BLaER1 treated with 17β-estradiol and CSF1 and Interleukin-3, amounts not matched to agents 10 nM and 100 nM (cell line): ENCODE results near the gene RCBTB1.
"Not testable (repeated sequence)": the region's sequence is repeated elsewhere in the genome, so short reads cannot be mapped to it uniquely, and the experiment has no call there.

Experiments used
- H3K27ac ChIP-seq, 11 experiments: shearing (Covaris generic); formaldehyde crosslinking; 2 replicates each; pipeline ENCODE4 v1.8.1; 2022
- H3K27me3 ChIP-seq, 11 experiments: shearing (Covaris generic); formaldehyde crosslinking; 2 replicates each; pipeline ENCODE4 v1.8.1; 2022
- H3K36me3 ChIP-seq, 11 experiments: shearing (Covaris generic); formaldehyde crosslinking; 2 replicates each; pipeline ENCODE4 v1.8.1; 2022
- H3K4me1 ChIP-seq, 10 experiments: shearing (Covaris generic); formaldehyde crosslinking; 2 replicates each; pipeline ENCODE4 v1.8.1; 2022
- H3K4me2 ChIP-seq, 11 experiments: shearing (Covaris generic); formaldehyde crosslinking; 2 replicates each; pipeline ENCODE4 v1.8.1; 2022
- H3K4me3 ChIP-seq, 10 experiments: shearing (Covaris generic); formaldehyde crosslinking; 2 replicates each; pipeline ENCODE4 v1.8.1; 2022
- H3K9ac ChIP-seq, 11 experiments: shearing (Covaris generic); formaldehyde crosslinking; 2 replicates each; pipeline ENCODE4 v1.8.1; 2022
- H3K9me3 ChIP-seq, 11 experiments: shearing (Covaris generic); formaldehyde crosslinking; replicated peaks in 1 of 11; 2 replicates each; pipeline ENCODE4 v1.8.1; 2022
- H4K20me1 ChIP-seq, 11 experiments: shearing (Covaris generic); formaldehyde crosslinking; 2 replicates each; pipeline ENCODE4 v1.8.1; 2022
- Cebpa-rat ChIP-seq, 11 experiments: shearing (Covaris generic); IDR thresholded peaks; 2 replicates each; pipeline ENCODE4 v1.8.1; 2022

RCBTB1 gene

GRCh38 chr13:49502954-49503353 is 82.4 kb downstream of the RCBTB1 start:
- Histone ChIP-seq H3K27me3 (no peaks in the 10 kb centered on the region), H3K36me3 (peaks cover 34 to 91% (median 74%) of the 10 kb centered on the region in 11 experiments), H3K4me3 (no peak overlapping the region), H3K9ac (no peak overlapping the region), H3K4me2 (no peak overlapping the region), H3K4me1 (peaks cover 0 to 19% (median 4%) of the 10 kb centered on the region in 10 experiments; a peak in 7 of 20 replicates), H3K27ac (no peak overlapping the region), H4K20me1 (peaks cover 0 to 7% (median 0%) of the 10 kb centered on the region in 11 experiments; a peak in 2 of 22 replicates), H3K9me3 (peaks cover 0 to 17% (median 0%) of the 10 kb centered on the region in 11 experiments; a peak in 6 of 22 replicates)
- TF ChIP-seq Cebpa-rat (IDR thresholded peaks at IDR 0.05): no peak

- peak overlapping the region in 2 of 11 experiments; percentile 10 to 27; a peak in 1 of 22 replicates for H3K4me2 ChIP-seq
- no peak overlapping the region; a peak in 1 of 22 replicates for H3K9ac ChIP-seq
- no peak overlapping the region for H3K27ac ChIP-seq
These were observed 85.3 kb downstream of the RCBTB1 start for GRCh38 chr13:49499889-49500660.

GRCh38 chr13:49498206-49498605 is 87.2 kb downstream of the RCBTB1 start:
- H3K4me2 ChIP-seq: peak overlapping the region in 4 of 11 experiments; percentile 3 to 80 (median 45); a peak in 4 of 22 replicates
- TF ChIP-seq Cebpa-rat (IDR thresholded peaks at IDR 0.05): no peak
- H3K4me3 ChIP-seq: no peak overlapping the region
- H3K9ac ChIP-seq: no peak overlapping the region
- peaks cover 26 to 62% (median 46%) of the 10 kb centered on the region in 11 experiments; a peak in 21 of 22 replicates for H3K36me3 ChIP-seq
- H3K9me3 ChIP-seq: peaks cover 0 to 8% (median 0%) of the 10 kb centered on the region in 11 experiments; a peak in 3 of 22 replicates
- peaks cover 0 to 7% (median 0%) of the 10 kb centered on the region in 11 experiments; a peak in 2 of 22 replicates for H4K20me1 ChIP-seq
- peaks cover 24 to 54% (median 38%) of the 10 kb centered on the region in 10 experiments for H3K4me1 ChIP-seq
- H3K27me3 ChIP-seq: no peaks in the 10 kb centered on the region
- H3K27ac ChIP-seq: no peak overlapping the region

More at GRCh38 chr13:49499889-49500660, 85.3 kb downstream of the RCBTB1 start:
- Histone ChIP-seq H3K27me3 (no peaks in the 10 kb centered on the region), H3K4me3 (no peak overlapping the region), H3K36me3 (peaks cover 31 to 72% (median 57%) of the 10 kb centered on the region in 11 experiments; a peak in 21 of 22 replicates), H3K4me1 (peaks cover 9 to 36% (median 22%) of the 10 kb centered on the region in 10 experiments; a peak in 17 of 20 replicates), H3K9me3 (peaks cover 0 to 17% (median 0%) of the 10 kb centered on the region in 11 experiments; a peak in 6 of 22 replicates), H4K20me1 (peaks cover 0 to 7% (median 0%) of the 10 kb centered on the region in 11 experiments; a peak in 2 of 22 replicates)
- no peak for TF ChIP-seq Cebpa-rat (IDR thresholded peaks at IDR 0.05)

- H3K9me3 ChIP-seq: no peaks in the 10 kb centered on the region
- H3K4me1 ChIP-seq: peaks cover 25 to 55% (median 39%) of the 10 kb centered on the region in 10 experiments
- peaks cover 0 to 7% (median 0%) of the 10 kb centered on the region in 11 experiments; a peak in 2 of 22 replicates for H4K20me1 ChIP-seq
- peaks cover 26 to 59% (median 37%) of the 10 kb centered on the region in 11 experiments; a peak in 21 of 22 replicates for H3K36me3 ChIP-seq
- H3K4me2 ChIP-seq: peak overlapping the region; percentile 79 to 98 (median 93); a peak in 21 of 22 replicates
- peak overlapping the region in 3 of 11 experiments; percentile 1 to 93 (median 91); a peak in 2 of 22 replicates for H3K9ac ChIP-seq
- no peaks in the 10 kb centered on the region for H3K27me3 ChIP-seq
- TF ChIP-seq Cebpa-rat (IDR thresholded peaks at IDR 0.05): no peak
- peak overlapping the region in 3 of 10 experiments; percentile 70 to 79 (median 77); a peak in 4 of 20 replicates for H3K4me3 ChIP-seq
- peak overlapping the region in 2 of 11 experiments; percentile 94 to 96; a peak in 1 of 22 replicates for H3K27ac ChIP-seq
These were observed 88.1 kb downstream of the RCBTB1 start for GRCh38 chr13:49497272-49497671.

- Histone ChIP-seq H3K4me2 (peak overlapping the region; percentile 79 to 98 (median 93)), H3K4me1 (peaks cover 25 to 55% (median 39%) of the 10 kb centered on the region in 10 experiments), H3K4me3 (peak overlapping the region; percentile 66 to 80 (median 75); a peak in 19 of 20 replicates), H3K9ac (peak overlapping the region in 10 of 11 experiments; percentile 89 to 94 (median 91); a peak in 18 of 22 replicates), H3K36me3 (peaks cover 24 to 56% (median 37%) of the 10 kb centered on the region in 11 experiments; a peak in 21 of 22 replicates), H3K27ac (peak overlapping the region in 10 of 11 experiments; percentile 85 to 96 (median 94); a peak in 18 of 22 replicates)
- not testable (repeated sequence) for H3K27me3 ChIP-seq, H4K20me1 ChIP-seq, H3K9me3 ChIP-seq
These were observed 88.5 kb downstream of the RCBTB1 start for GRCh38 chr13:49496837-49497236.

GRCh38 chr13:49495783-49496762 is 89.3 kb downstream of the RCBTB1 start, which contains the start of gene PHF11:
TSS of gene PHF11 (plus strand) at chr13:49495953. CDS start at chr13:49496002, 49 bp downstream.
- Histone ChIP-seq H4K20me1 (peaks cover 0 to 7% (median 0%) of the 10 kb centered on the region in 11 experiments; a peak in 2 of 22 replicates), H3K4me2 (peak within 1 kb of the TSS; percentile 79 to 98 (median 93)), H3K9ac (peak within 1 kb of the TSS; percentile 89 to 96 (median 91)), H3K27me3 (no peaks in the 10 kb centered on the region), H3K4me3 (peak within 1 kb of the TSS; percentile 66 to 80 (median 75)), H3K36me3 (peaks cover 17 to 56% (median 39%) of the 10 kb centered on the region in 11 experiments; a peak in 21 of 22 replicates), H3K27ac (peak within 1 kb of the TSS; percentile 85 to 96 (median 93)), H3K9me3 (no peaks in the 10 kb centered on the region), H3K4me1 (peaks cover 25 to 55% (median 39%) of the 10 kb centered on the region in 10 experiments)
- no peak for TF ChIP-seq Cebpa-rat (IDR thresholded peaks at IDR 0.05)

- Histone ChIP-seq H3K9ac (peak overlapping the region; percentile 89 to 96 (median 91)), H3K4me2 (peak overlapping the region; percentile 74 to 97 (median 84)), H4K20me1 (peaks cover 0 to 7% (median 0%) of the 10 kb centered on the region in 11 experiments; a peak in 2 of 22 replicates), H3K27me3 (no peaks in the 10 kb centered on the region), H3K36me3 (peaks cover 8 to 50% (median 36%) of the 10 kb centered on the region in 11 experiments; a peak in 20 of 22 replicates), H3K9me3 (no peaks in the 10 kb centered on the region), H3K4me1 (peaks cover 25 to 52% (median 39%) of the 10 kb centered on the region in 10 experiments), H3K4me3 (peak overlapping the region; percentile 66 to 80 (median 75)), H3K27ac (peak overlapping the region; percentile 85 to 96 (median 93); a peak in 21 of 22 replicates)
- no peak for TF ChIP-seq Cebpa-rat (IDR thresholded peaks at IDR 0.05)
These were observed 90.7 kb downstream of the RCBTB1 start for GRCh38 chr13:49494645-49495044.

GRCh38 chr13:49488563-49488962 is 96.8 kb downstream of the RCBTB1 start:
- H3K36me3 ChIP-seq: peaks cover 43 to 87% (median 71%) of the 10 kb centered on the region in 11 experiments
- H3K4me2 ChIP-seq: no peak overlapping the region
- no peak for TF ChIP-seq Cebpa-rat (IDR thresholded peaks at IDR 0.05)
- no peak overlapping the region for H3K27ac ChIP-seq
- H3K9ac ChIP-seq: no peak overlapping the region
- no peaks in the 10 kb centered on the region for H3K9me3 ChIP-seq
- peaks cover 0 to 9% (median 0%) of the 10 kb centered on the region in 11 experiments; a peak in 1 of 22 replicates for H4K20me1 ChIP-seq
- H3K27me3 ChIP-seq: no peaks in the 10 kb centered on the region
- H3K4me1 ChIP-seq: peaks cover 2 to 7% (median 5%) of the 10 kb centered on the region in 10 experiments; a peak in 19 of 20 replicates
- H3K4me3 ChIP-seq: no peak overlapping the region
